ENCODE results near the gene HSPH1.

DNA sequence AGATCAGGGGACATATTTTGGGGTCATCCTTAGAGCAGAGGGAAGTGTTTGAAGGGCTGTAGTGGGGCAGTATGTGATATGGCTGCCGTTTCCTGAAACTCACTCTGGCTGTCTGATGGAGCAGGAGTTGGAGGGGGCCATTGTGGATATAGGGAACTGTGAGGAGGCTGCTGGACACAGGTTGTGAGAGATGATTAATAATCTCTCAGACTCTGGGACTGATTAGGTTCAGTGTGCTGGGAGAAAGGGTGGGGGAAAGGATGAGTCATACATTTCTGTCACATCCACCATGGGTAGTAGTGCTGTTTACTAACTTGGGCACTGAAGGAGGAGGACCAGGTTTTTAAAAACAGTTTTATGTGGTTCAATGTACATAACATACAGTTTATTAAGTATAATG is 42.9 kb upstream of the HSPH1 start:
- TF ChIP-seq, protein P1, sequence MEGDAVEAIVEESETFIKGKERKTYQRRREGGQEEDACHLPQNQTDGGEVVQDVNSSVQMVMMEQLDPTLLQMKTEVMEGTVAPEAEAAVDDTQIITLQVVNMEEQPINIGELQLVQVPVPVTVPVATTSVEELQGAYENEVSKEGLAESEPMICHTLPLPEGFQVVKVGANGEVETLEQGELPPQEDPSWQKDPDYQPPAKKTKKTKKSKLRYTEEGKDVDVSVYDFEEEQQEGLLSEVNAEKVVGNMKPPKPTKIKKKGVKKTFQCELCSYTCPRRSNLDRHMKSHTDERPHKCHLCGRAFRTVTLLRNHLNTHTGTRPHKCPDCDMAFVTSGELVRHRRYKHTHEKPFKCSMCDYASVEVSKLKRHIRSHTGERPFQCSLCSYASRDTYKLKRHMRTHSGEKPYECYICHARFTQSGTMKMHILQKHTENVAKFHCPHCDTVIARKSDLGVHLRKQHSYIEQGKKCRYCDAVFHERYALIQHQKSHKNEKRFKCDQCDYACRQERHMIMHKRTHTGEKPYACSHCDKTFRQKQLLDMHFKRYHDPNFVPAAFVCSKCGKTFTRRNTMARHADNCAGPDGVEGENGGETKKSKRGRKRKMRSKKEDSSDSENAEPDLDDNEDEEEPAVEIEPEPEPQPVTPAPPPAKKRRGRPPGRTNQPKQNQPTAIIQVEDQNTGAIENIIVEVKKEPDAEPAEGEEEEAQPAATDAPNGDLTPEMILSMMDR (IDR thresholded peaks at IDR 0.05), result no peak
- TF ChIP-seq POLR2A (IDR thresholded peaks at IDR 0.05), result no peak
